GM12873 (cell line): ENCODE measurements around the gene EPHB3.

Source experiments
- TF ChIP-seq, protein P1 (sequence below): IDR thresholded peaks from 2 replicates; pipeline ENCODE4 v1.5.1; 2012; ENCODE audit warnings: low read depth, mild to moderate bottlenecking, moderate library complexity, low read length, control low read depth; ENCODE audit not compliant: insufficient read depth; ENCODE audit errors: missing control alignments

Gene EPHB3

GRCh38 chr3:184601576-184602371 is 40.2 kb downstream of the EPHB3 start:
- TF ChIP-seq, protein P1, sequence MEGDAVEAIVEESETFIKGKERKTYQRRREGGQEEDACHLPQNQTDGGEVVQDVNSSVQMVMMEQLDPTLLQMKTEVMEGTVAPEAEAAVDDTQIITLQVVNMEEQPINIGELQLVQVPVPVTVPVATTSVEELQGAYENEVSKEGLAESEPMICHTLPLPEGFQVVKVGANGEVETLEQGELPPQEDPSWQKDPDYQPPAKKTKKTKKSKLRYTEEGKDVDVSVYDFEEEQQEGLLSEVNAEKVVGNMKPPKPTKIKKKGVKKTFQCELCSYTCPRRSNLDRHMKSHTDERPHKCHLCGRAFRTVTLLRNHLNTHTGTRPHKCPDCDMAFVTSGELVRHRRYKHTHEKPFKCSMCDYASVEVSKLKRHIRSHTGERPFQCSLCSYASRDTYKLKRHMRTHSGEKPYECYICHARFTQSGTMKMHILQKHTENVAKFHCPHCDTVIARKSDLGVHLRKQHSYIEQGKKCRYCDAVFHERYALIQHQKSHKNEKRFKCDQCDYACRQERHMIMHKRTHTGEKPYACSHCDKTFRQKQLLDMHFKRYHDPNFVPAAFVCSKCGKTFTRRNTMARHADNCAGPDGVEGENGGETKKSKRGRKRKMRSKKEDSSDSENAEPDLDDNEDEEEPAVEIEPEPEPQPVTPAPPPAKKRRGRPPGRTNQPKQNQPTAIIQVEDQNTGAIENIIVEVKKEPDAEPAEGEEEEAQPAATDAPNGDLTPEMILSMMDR, result no peak

GRCh38 chr3:184602372-184603150 is 41.0 kb downstream of the EPHB3 start:
- TF ChIP-seq, protein P1, result no peak

DNA sequence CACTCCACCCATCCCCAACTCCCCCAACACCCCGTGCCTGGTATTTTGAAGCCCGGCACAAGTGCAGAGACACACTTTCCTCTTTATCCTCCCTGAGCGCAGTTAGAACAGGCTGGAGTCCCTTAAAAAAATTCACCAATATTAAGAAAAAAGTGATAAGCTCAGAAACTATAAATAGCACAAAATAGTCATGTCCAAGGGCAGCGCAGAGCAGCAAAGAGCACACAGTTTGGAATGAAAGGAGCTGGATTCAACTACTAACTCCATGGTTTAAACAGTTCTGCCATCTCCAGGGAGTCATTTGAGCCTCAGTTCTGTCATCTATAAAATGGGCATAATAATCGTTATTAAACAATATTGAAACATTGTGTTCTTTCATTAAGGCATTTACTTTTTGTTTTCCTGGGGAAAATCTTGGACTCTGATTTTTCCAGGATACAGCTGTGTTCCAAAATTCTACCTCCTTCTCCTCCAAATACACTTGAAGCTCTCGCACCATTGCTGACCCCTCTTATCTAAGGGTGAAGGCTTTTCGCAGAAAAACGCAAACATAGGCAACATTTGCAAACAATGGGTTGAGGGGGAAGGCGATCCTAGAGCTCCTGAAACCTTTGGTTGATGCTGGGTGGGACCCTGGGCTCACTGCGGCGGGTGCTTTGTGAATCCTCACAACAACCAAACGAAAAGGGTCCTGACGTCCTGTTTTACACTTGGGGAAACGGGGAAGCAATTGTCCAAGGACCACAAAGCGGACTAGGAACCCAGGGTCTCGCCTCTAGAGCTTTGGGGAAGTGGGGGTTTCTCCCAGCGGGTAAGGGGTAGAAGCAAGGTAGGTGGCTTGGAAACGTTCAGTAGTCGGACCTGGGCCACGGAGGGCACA is 41.8 kb downstream of the EPHB3 start:
- TF ChIP-seq, protein P1, result no peak

DNA sequence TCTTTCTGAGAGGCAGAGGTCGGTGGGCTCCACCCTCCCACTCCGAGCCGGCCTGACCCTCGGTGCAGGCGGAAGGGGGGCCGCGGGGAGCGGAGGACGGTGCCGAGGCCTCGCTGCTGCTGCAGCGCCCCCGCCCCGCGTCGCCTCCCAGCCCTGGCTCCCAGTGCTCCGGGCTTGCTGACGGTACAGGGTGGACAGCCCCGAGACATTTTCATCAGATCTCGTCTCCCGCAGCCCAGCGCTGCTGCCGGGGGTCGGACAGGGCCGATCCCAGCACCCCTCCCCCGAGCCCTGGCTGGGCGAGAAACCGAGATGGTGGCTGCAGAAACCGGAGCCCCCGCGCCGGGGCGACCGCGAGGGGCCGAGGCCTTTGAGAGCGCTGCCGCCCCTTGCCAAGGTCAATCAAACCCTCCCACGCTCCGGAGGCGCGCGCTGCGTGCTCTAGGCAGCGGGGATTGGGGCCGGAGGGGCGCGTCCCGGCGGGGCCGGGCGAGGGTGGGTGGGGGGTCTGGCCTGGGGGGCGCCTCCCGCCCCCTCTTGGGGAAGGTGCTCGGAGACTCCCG is 42.5 kb downstream of the EPHB3 start:
- TF ChIP-seq, protein P1, result no peak

- TF ChIP-seq, protein P1, result no peak
Measured at GRCh38 chr3:184604615-184605290, 43.2 kb downstream of the EPHB3 start.

DNA sequence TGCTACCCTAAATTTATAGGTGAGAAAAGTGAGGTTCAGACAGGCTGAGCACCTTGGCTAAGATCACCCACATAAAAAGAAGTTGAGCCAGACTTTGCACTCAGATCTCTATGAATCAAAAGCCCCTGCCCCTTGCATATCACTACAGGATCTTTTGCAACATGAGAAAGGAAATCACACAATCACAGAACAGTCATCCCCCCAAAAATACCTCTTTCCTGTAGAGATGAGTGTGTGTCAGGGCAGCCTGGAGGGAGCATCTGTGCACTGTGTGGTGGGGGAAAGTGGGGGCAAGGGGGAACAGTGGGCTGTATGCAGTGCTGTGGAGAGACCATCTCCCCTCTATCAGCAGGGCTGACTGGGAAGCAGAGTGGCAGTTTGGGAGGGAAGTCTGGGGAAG is 46.6 kb downstream of the EPHB3 start:
- TF ChIP-seq, protein P1, result no peak
